B cell (primary cell): ENCODE data around the gene GTPBP3. TPM values are rescaled to one million over a fixed set of nuclear protein-coding genes. Genes with fewer than 3 reads are reported as not detected.

ENCODE experiments used
- ATAC-seq: fragments of 200-7000 bp; cut with Tn5 transposase; one replicate; pipeline ENCODE4 v1.10.0; 2021; ENCODE audit warnings: low read depth, mild to moderate bottlenecking, moderate number of reproducible peaks, moderate library complexity
- CTCF ChIA-PET: fragments of 350-600 bp; sonication (Branson Sonifier 250); formaldehyde crosslinking; loops from one replicate; lab custom pipeline; 2021; ENCODE audit warnings: antibody characterized with exemption, inconsistent platforms; lab: Charles Lee
- POLR2A ChIA-PET: fragments of 350-600 bp; sonication (Branson Sonifier 250); formaldehyde crosslinking; loops from one replicate; lab custom pipeline; 2021; ENCODE audit warnings: antibody characterized with exemption; lab: Charles Lee
- DNase-seq: peaks from one replicate; pipeline ENCODE4 v3.0.0; 2013
- H2AFZ ChIP-seq: 2 replicates; pipeline ENCODE4 v1.6.1; 2012; ENCODE audit warnings: mild to moderate bottlenecking, low read depth, low read length; ENCODE audit not compliant: insufficient read depth, poor library complexity, severe bottlenecking
- H3K27ac ChIP-seq, 2 donors: 1 replicate in 1 of 2; 2 replicates in 1 of 2; pipeline ENCODE4 v1.5.1; 2012 to 2013; ENCODE audit warnings: low read length in 2 of 2, mild to moderate bottlenecking in 2 of 2, moderate library complexity in 1 of 2
- H3K27me3 ChIP-seq, 4 experiments: fragments of 200-600 bp in 1 of 4; sonication (generic) in 1 of 4; replicated peaks in 1 of 4; 1 replicate in 2 of 4; 2 replicates in 2 of 4; pipeline versions ENCODE4 v1.6.1 to v1.7.0; 2013 to 2016; ENCODE audit warnings: low read length in 3 of 4, mild to moderate bottlenecking in 2 of 4, mixed read lengths in 1 of 4, moderate library complexity in 1 of 4; ENCODE audit not compliant: insufficient read depth in 4 of 4, control insufficient read depth in 3 of 4; ENCODE audit errors: control extremely low read depth in 1 of 4
- H3K36me3 ChIP-seq, 2 experiments: replicated peaks in 1 of 2; 1 replicate in 1 of 2; 2 replicates in 1 of 2; pipeline versions ENCODE4 v1.6.1 to v1.7.1; 2013; ENCODE audit warnings: low read length in 1 of 2; ENCODE audit not compliant: insufficient read depth in 2 of 2, control insufficient read depth in 1 of 2; ENCODE audit errors: control extremely low read depth in 1 of 2, extremely low read depth in 1 of 2
- H3K4me1 ChIP-seq, 2 donors: fragments of 200-600 bp in 1 of 2; sonication (generic) in 1 of 2; 1 replicate in 1 of 2; 2 replicates in 1 of 2; pipeline versions ENCODE4 v1.5.1 to v1.6.1; 2013 to 2017; ENCODE audit warnings: low read length in 2 of 2; ENCODE audit not compliant: control insufficient read depth in 2 of 2, insufficient read depth in 2 of 2
- H3K4me2 ChIP-seq: replicated peaks from 2 replicates; pipeline ENCODE3; 2012; ENCODE audit warnings: mild to moderate bottlenecking, low read depth, low read length; ENCODE audit not compliant: poor library complexity, severe bottlenecking
- H3K4me3 ChIP-seq, 5 experiments: fragments of 200-600 bp in 1 of 5; sonication (generic) in 1 of 5; 1 replicate in 3 of 5; 2 replicates in 2 of 5; pipeline versions ENCODE4 v1.5.1 to v1.7.0; 2011 to 2016; ENCODE audit warnings: low read length in 4 of 5, mild to moderate bottlenecking in 4 of 5, low read depth in 2 of 5, control low read depth in 1 of 5, moderate library complexity in 1 of 5; ENCODE audit not compliant: insufficient read depth in 1 of 5; ENCODE audit errors: control extremely low read depth in 1 of 5, extremely low read depth in 1 of 5
- H3K79me2 ChIP-seq: fragments of 200-600 bp; sonication (generic); one replicate; pipeline ENCODE4 v1.6.0; 2016; ENCODE audit warnings: low read length; ENCODE audit not compliant: control insufficient read depth, insufficient read depth
- H3K9ac ChIP-seq: fragments of 200-600 bp; sonication (generic); 2 replicates; pipeline ENCODE4 v1.6.1; 2017; ENCODE audit warnings: mild to moderate bottlenecking, low read length, moderate library complexity
- H3K9me3 ChIP-seq, 3 donors: one replicate each; pipeline versions ENCODE4 v1.6.1 to v1.7.1; 2013; ENCODE audit warnings: low read length in 2 of 3; ENCODE audit not compliant: control insufficient read depth in 2 of 3, insufficient read depth in 1 of 3; ENCODE audit errors: control extremely low read depth in 1 of 3
- H4K20me1 ChIP-seq: 2 replicates; pipeline ENCODE4 v1.6.0; 2012; ENCODE audit warnings: mild to moderate bottlenecking, low read length; ENCODE audit not compliant: insufficient read depth, control insufficient read depth, poor library complexity, severe bottlenecking
- H3K27ac Mint-ChIP-seq: one replicate; pipeline ENCODE4 v1.8.0; 2021; ENCODE audit warnings: mixed read lengths
- H3K27me3 Mint-ChIP-seq: one replicate; pipeline ENCODE4 v1.8.0; 2021; ENCODE audit warnings: mixed read lengths
- H3K4me1 Mint-ChIP-seq: one replicate; pipeline ENCODE4 v1.8.0; 2021; ENCODE audit warnings: mixed read lengths
- H3K4me3 Mint-ChIP-seq: one replicate; pipeline ENCODE4 v1.8.0; 2021; ENCODE audit warnings: mixed read lengths
- H3K9me3 Mint-ChIP-seq: one replicate; pipeline ENCODE4 v1.8.0; 2022; ENCODE audit warnings: mixed read lengths; ENCODE audit not compliant: insufficient read depth
- EZH2 ChIP-seq: IDR thresholded peaks from 2 replicates; pipeline ENCODE4 v1.6.1; 2012; ENCODE audit warnings: borderline replicate concordance, low read depth, mild to moderate bottlenecking, moderate library complexity, low read length; ENCODE audit not compliant: insufficient read depth, poor library complexity, severe bottlenecking
- WGBS: methylation state at CpG from one replicate; pipeline ENCODE4 v1.1.5; 2013; ENCODE audit warnings: missing lambda C conversion rate; ENCODE audit not compliant: insufficient coverage; 5-methylcytosine and 5-hydroxymethylcytosine counted together
- intact Hi-C: fragments of 100-400 bp; cut with micrococcal nuclease; formaldehyde crosslinking; loops from one replicate; pipeline ENCODE4 v1.10.0; 2022
- polyA plus RNA-seq: library from polyadenylated mRNA; depleted of rRNA; stranded (reverse); fragments of >200 nt; gene quantifications from 2 replicates; pipeline ENCODE4 v1.2.3, GENCODE V29; 2012
- total RNA-seq, 2 donors: library from RNA; stranded (reverse); fragments of 120-200 nt in 1 of 2; gene quantifications; 1 replicate in 1 of 2; 2 replicates in 1 of 2; pipeline versions ENCODE4 v1.2.3 to v1.2.4, GENCODE V29; 2013 to 2022
- TF ChIP-seq, protein P1 (sequence below): fragments of 200-600 bp; IDR thresholded peaks from one replicate; pipeline ENCODE4 v1.8.0; 2022; ENCODE audit warnings: antibody characterized with exemption, mild to moderate bottlenecking

The GTPBP3 gene
- total and polyA plus RNA-seq, 2 donors (not counting 1 experiment from before 2014, with no cell fraction given) = 41.6 to 44.9 TPM

GRCh38 chr19:17303167-17303939 is 34.0 kb upstream of the GTPBP3 start, which contains the start of gene ABHD8:
Gene ABHD8 (minus strand): TSS chr19:17303425. CDS start chr19:17301616, 1,809 bp downstream.
- Mint-ChIP-seq H3K27ac (peak within 1 kb of the TSS; percentile 81), H3K4me1 (peaks cover 41% of the 10 kb centered on the region), H3K27me3 (no peaks in the 10 kb centered on the region), H3K4me3 (peak within 1 kb of the TSS; percentile 85), H3K9me3 (no peaks in the 10 kb centered on the region)
- TF ChIP-seq, protein P1, sequence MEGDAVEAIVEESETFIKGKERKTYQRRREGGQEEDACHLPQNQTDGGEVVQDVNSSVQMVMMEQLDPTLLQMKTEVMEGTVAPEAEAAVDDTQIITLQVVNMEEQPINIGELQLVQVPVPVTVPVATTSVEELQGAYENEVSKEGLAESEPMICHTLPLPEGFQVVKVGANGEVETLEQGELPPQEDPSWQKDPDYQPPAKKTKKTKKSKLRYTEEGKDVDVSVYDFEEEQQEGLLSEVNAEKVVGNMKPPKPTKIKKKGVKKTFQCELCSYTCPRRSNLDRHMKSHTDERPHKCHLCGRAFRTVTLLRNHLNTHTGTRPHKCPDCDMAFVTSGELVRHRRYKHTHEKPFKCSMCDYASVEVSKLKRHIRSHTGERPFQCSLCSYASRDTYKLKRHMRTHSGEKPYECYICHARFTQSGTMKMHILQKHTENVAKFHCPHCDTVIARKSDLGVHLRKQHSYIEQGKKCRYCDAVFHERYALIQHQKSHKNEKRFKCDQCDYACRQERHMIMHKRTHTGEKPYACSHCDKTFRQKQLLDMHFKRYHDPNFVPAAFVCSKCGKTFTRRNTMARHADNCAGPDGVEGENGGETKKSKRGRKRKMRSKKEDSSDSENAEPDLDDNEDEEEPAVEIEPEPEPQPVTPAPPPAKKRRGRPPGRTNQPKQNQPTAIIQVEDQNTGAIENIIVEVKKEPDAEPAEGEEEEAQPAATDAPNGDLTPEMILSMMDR = peak; percentile 17
- no peak for TF ChIP-seq EZH2
- H3K4me3 ChIP-seq = peak within 1 kb of the TSS in 4 of 5 experiments; percentile 71 to 86 (median 75)
- ATAC-seq = peak; percentile 67
- ChIA-PET POLR2A (interaction anchor here (0.5 to 1.0 kb wide), 3 partner anchors 11 to 631 kb away, joined by 3 to 7 read pairs (median 3); no protein-coding TSS in a partner anchor), CTCF (interaction anchor here (0.9 to 2.9 kb wide), 7 partner anchors 8 to 83 kb away, joined by 3 to 13 read pairs (median 5); partner anchors contain the start of gene BABAM1)
- WGBS = under 1% methylated on average over 47 of the region's 52 CpGs
- no peaks in the 10 kb centered on the region for H3K27me3 ChIP-seq
- peaks cover 30 to 39% of the 10 kb centered on the region in 2 donors for H3K4me1 ChIP-seq
- H3K27ac ChIP-seq = peak within 1 kb of the TSS; percentile 2 to 67
- intact Hi-C loops = loop anchor here (10.0 kb wide), 1 partner anchor 409 kb away; no protein-coding TSS in a partner anchor
- H3K4me2 ChIP-seq = peak within 1 kb of the TSS; percentile 99
- H4K20me1 ChIP-seq = no peaks in the 10 kb centered on the region
- H2AFZ ChIP-seq = peak within 1 kb of the TSS; percentile 97
- peaks cover 28% of the 10 kb centered on the region for H3K79me2 ChIP-seq
- peak within 1 kb of the TSS; percentile 90 for H3K9ac ChIP-seq
- H3K36me3 ChIP-seq = no peaks in the 10 kb centered on the region
- H3K9me3 ChIP-seq = no peaks in the 10 kb centered on the region
- peak; percentile 95 for DNase-seq
